Panc1 (cell line): ENCODE measurements around the gene STKLD1. TPM values are rescaled to one million over a fixed set of nuclear protein-coding genes. Genes with fewer than 3 reads are reported as not detected.

Experiments used
- ATAC-seq: fragments of 200-7000 bp; cut with Tn5 transposase; 2 replicates; pipeline ENCODE4 v1.9.1; 2020; ENCODE audit warnings: mild to moderate bottlenecking, moderate library complexity
- BruUV-seq: library from RNA; stranded (reverse); fragments of 400-500 nt; replicated peaks from 2 replicates; lab custom pipeline; 2021; lab: Mats Ljungman, UMichigan
- CTCF ChIA-PET: fragments of 300-600 bp; sonication (Branson Sonifier 250); formaldehyde crosslinking; loops from one replicate; lab custom pipeline; 2022; ENCODE audit warnings: antibody characterized with exemption; lab: Charles Lee
- POLR2A ChIA-PET: fragments of 300-600 bp; sonication (Branson Sonifier 250); formaldehyde crosslinking; loops from one replicate; lab custom pipeline; 2022; ENCODE audit warnings: antibody characterized with exemption; lab: Charles Lee
- DNase-seq: peaks from one replicate; pipeline ENCODE4 v3.0.0-alpha.2; 2010; ENCODE audit warnings: low read depth, low spot score
- H3K27ac ChIP-seq: 2 replicates; pipeline ENCODE4 v1.5.1; 2011; ENCODE audit warnings: mild to moderate bottlenecking, low read length, inconsistent platforms
- H3K27me3 ChIP-seq: fragments of 200-500 bp; sonication (Bioruptor generic); 2 replicates; pipeline ENCODE4 v1.6.0; 2014; ENCODE audit warnings: low read length, inconsistent platforms; ENCODE audit not compliant: control insufficient read depth, insufficient read depth
- H3K36me3 ChIP-seq: fragments of 200-500 bp; sonication (Bioruptor generic); 2 replicates; pipeline ENCODE4 v1.5.1; 2014; ENCODE audit warnings: inconsistent platforms, mild to moderate bottlenecking, low read length, moderate library complexity; ENCODE audit not compliant: control insufficient read depth, insufficient read depth
- H3K4me1 ChIP-seq: 2 replicates; pipeline ENCODE4 v1.5.1; 2011; ENCODE audit warnings: inconsistent platforms, mild to moderate bottlenecking, low read length, moderate library complexity; ENCODE audit not compliant: control insufficient read depth, insufficient read depth
- H3K4me3 ChIP-seq, 2 experiments: 2 replicates each; pipeline ENCODE4 v1.5.1; 2011 to 2012; ENCODE audit warnings: low read depth in 2 of 2, low read length in 2 of 2, mild to moderate bottlenecking in 2 of 2, inconsistent platforms in 1 of 2, moderate library complexity in 1 of 2
- H3K9me3 ChIP-seq: fragments of 200-500 bp; sonication (Bioruptor generic); 2 replicates; pipeline ENCODE4 v1.5.1; 2014; ENCODE audit warnings: low read depth, mild to moderate bottlenecking, inconsistent platforms, low read length, moderate library complexity; ENCODE audit not compliant: control insufficient read depth, insufficient read depth
- CTCF ChIP-seq: fragments of 450-650 bp; IDR thresholded peaks from 2 replicates; pipeline ENCODE4 v1.5.1; 2017; ENCODE audit warnings: mild to moderate bottlenecking
- POLR2AphosphoS5 ChIP-seq: IDR thresholded peaks from 2 replicates; pipeline ENCODE4 v1.6.1; 2012; ENCODE audit warnings: mild to moderate bottlenecking, low read depth, low read length, moderate library complexity
- REST ChIP-seq, 2 experiments: IDR thresholded peaks; 2 replicates each; pipeline ENCODE4 v1.6.1; 2011 to 2012; ENCODE audit warnings: low read depth in 2 of 2, control low read depth in 1 of 2, low read length in 1 of 2, mild to moderate bottlenecking in 1 of 2, moderate library complexity in 1 of 2; ENCODE audit not compliant: insufficient read depth in 1 of 2
- SIN3A ChIP-seq: IDR thresholded peaks from 2 replicates; pipeline ENCODE4 v1.6.1; 2012; ENCODE audit warnings: low read depth, mild to moderate bottlenecking, low read length, moderate library complexity, borderline replicate concordance; ENCODE audit not compliant: insufficient read depth
- TCF7L2 ChIP-seq: IDR thresholded peaks from 2 replicates; pipeline ENCODE4 v1.6.1; 2011; ENCODE audit warnings: mild to moderate bottlenecking, low read depth, low read length, inconsistent platforms
- in situ Hi-C: cut with HindIII; loops from 2 replicates; pipeline ENCODE4 v1.10.0; 2016; ENCODE audit warnings: low sequenced_read_pairs, low pct_unique_long_range_greater_than_20kb
- intact Hi-C: fragments of 100-400 bp; cut with micrococcal nuclease; formaldehyde crosslinking; loops from one replicate; pipeline ENCODE4 v1.10.0; 2022; ENCODE audit not compliant: unreplicated experiment
- total RNA-seq: library from RNA; stranded (reverse); gene quantifications from one replicate; pipeline ENCODE4 v1.2.1, GENCODE V29; 2021; ENCODE audit not compliant: unreplicated experiment

The STKLD1 gene
- total RNA-seq, 1 experiment from 2014 or later, result 0.74 TPM

GRCh38 chr9:133403766-133404453 is 27.7 kb downstream of the STKLD1 start:
- no peaks in the 10 kb centered on the region; the same call in 1 of the 2 replicates for H3K36me3 ChIP-seq
- no peaks in the 10 kb centered on the region for H3K27me3 ChIP-seq
- BruUV-seq, result no TSS peak
- DNase-seq (no peak), ATAC-seq (peak; percentile 53)
- H3K4me3 ChIP-seq, result no peak overlapping the region
- intact Hi-C loops, result no loop called here
- TF ChIP-seq REST (IDR thresholded peaks at IDR 0.05; ENCODE audit: insufficient read depth in 1 of 2, low read depth in 2 of 2, low read length in 1 of 2), result no peak
- TF ChIP-seq CTCF, result peak; percentile 79
- TF ChIP-seq TCF7L2, result no peak
- TF ChIP-seq SIN3A, result no peak
- 0 out of 2 replicates have a peak, but pooled peaks have one; percentile 23 for TF ChIP-seq POLR2AphosphoS5
- no peaks in the 10 kb centered on the region for H3K9me3 ChIP-seq
- H3K27ac ChIP-seq, result no peak overlapping the region
- in situ Hi-C loops, result no loop called here
- no peaks in the 10 kb centered on the region for H3K4me1 ChIP-seq
- CTCF ChIA-PET, result no interaction called here
- POLR2A ChIA-PET, result interaction anchor here (0.6 kb wide), 1 partner anchor 549 kb away, joined by 3 read pairs; no protein-coding TSS in a partner anchor

- no peak overlapping the region for H3K4me3 ChIP-seq
- in situ Hi-C loops (no loop called here), intact Hi-C loops (no loop called here)
- CTCF ChIA-PET, result no interaction called here
- BruUV-seq, result no TSS peak
- no peaks in the 10 kb centered on the region for H3K9me3 ChIP-seq
- DNase-seq, result no peak
- H3K36me3 ChIP-seq, result no peaks in the 10 kb centered on the region; the same call in 1 of the 2 replicates
- ATAC-seq, result no peak; the same call in 1 of the 2 replicates
- POLR2A ChIA-PET, result interaction anchor here (0.6 kb wide), 1 partner anchor 550 kb away, joined by 3 read pairs; no protein-coding TSS in a partner anchor
- H3K4me1 ChIP-seq, result no peaks in the 10 kb centered on the region
- H3K27ac ChIP-seq, result no peak overlapping the region
- TF ChIP-seq REST (IDR thresholded peaks at IDR 0.05; ENCODE audit: insufficient read depth in 1 of 2, low read depth in 2 of 2, low read length in 1 of 2) (no peak), CTCF (no peak), SIN3A (no peak), POLR2AphosphoS5 (no peak), TCF7L2 (no peak)
- H3K27me3 ChIP-seq, result no peaks in the 10 kb centered on the region
Measured at GRCh38 chr9:133404454-133405002, 28.4 kb downstream of the STKLD1 start.
